ENCODE results near the gene ACSM6. TPM values are rescaled to one million over a fixed set of nuclear protein-coding genes. Genes with fewer than 3 reads are reported as not detected.

The ACSM6 gene
- total RNA-seq, 2 donors from 2014 or later = not detected

Other genes starting within 250 kb of the ACSM6 start
- gene CYP2C8, start 124.7 kb upstream of the ACSM6 start, total RNA-seq = under 1 TPM; 0.34 to 0.35 TPM
- 100 to 1,000 TPM; 161 to 271 TPM for gene PDLIM1, start 96.8 kb downstream of the ACSM6 start, total RNA-seq

Data from left cardiac atrium (tissue), 2 donors.